H9 (cell line): ENCODE data around the gene SERPINE2. TPM values are rescaled to one million over a fixed set of nuclear protein-coding genes. Genes with fewer than 3 reads are reported as not detected.

ENCODE experiments used
- DNase-seq: peaks from one replicate; pipeline ENCODE4 v3.0.0-alpha.2; 2017
- H2AFZ ChIP-seq: one replicate; pipeline ENCODE4 v1.6.1; 2013; ENCODE audit warnings: mild to moderate bottlenecking, low read length, control low read depth, moderate library complexity
- H2AK5ac ChIP-seq: 2 replicates; pipeline ENCODE4 v1.6.1; 2013; ENCODE audit warnings: low read length, control low read depth, mixed read lengths; ENCODE audit not compliant: insufficient read length
- H2BK120ac ChIP-seq: one replicate; pipeline ENCODE4 v1.6.1; 2013; ENCODE audit warnings: low read depth, mild to moderate bottlenecking, low read length, control low read depth, inconsistent platforms; ENCODE audit not compliant: poor library complexity, severe bottlenecking
- H2BK12ac ChIP-seq: 2 replicates; pipeline ENCODE4 v1.6.1; 2013; ENCODE audit warnings: low read length, control low read depth, mixed read lengths, low read depth; ENCODE audit not compliant: insufficient read length
- H2BK15ac ChIP-seq: 2 replicates; pipeline ENCODE4 v1.6.1; 2013; ENCODE audit warnings: low read depth, low read length, control low read depth
- H2BK20ac ChIP-seq: one replicate; pipeline ENCODE4 v1.6.1; 2013; ENCODE audit warnings: low read depth, mild to moderate bottlenecking, low read length, control low read depth, inconsistent platforms; ENCODE audit not compliant: poor library complexity, severe bottlenecking
- H2BK5ac ChIP-seq: 2 replicates; pipeline ENCODE4 v1.6.1; 2013; ENCODE audit warnings: low read length, control low read depth, mixed read lengths; ENCODE audit not compliant: insufficient read length
- H3K14ac ChIP-seq: 2 replicates; pipeline ENCODE4 v1.6.1; 2013; ENCODE audit warnings: low read length, control low read depth; ENCODE audit not compliant: insufficient read depth
- H3K18ac ChIP-seq: 2 replicates; pipeline ENCODE4 v1.6.1; 2013; ENCODE audit warnings: low read depth, mild to moderate bottlenecking, mixed read lengths, low read length, control low read depth; ENCODE audit not compliant: insufficient read length
- H3K23ac ChIP-seq: 2 replicates; pipeline ENCODE4 v1.6.1; 2013; ENCODE audit warnings: low read length, control low read depth, mixed read lengths, low read depth; ENCODE audit not compliant: insufficient read length
- H3K23me2 ChIP-seq: 2 replicates; pipeline ENCODE4 v1.6.1; 2013; ENCODE audit warnings: low read depth, mild to moderate bottlenecking, mixed read lengths, low read length, control low read depth; ENCODE audit not compliant: insufficient read length, poor library complexity, severe bottlenecking
- H3K27ac ChIP-seq: 2 replicates; pipeline ENCODE4 v1.5.1; 2013; ENCODE audit warnings: low read length, control low read depth, mixed read lengths, low read depth; ENCODE audit not compliant: insufficient read length
- H3K27me3 ChIP-seq: 2 replicates; pipeline ENCODE4 v1.6.1; 2013; ENCODE audit warnings: low read length, control low read depth, inconsistent platforms; ENCODE audit not compliant: insufficient read depth
- H3K4ac ChIP-seq: 2 replicates; pipeline ENCODE4 v1.6.1; 2013; ENCODE audit warnings: low read depth, mild to moderate bottlenecking, control low read depth, inconsistent platforms, low read length, moderate library complexity
- H3K4me1 ChIP-seq: 2 replicates; pipeline ENCODE4 v1.6.1; 2013; ENCODE audit warnings: low read length, control low read depth, inconsistent platforms; ENCODE audit not compliant: insufficient read depth
- H3K4me2 ChIP-seq: 2 replicates; pipeline ENCODE4 v1.6.1; 2013; ENCODE audit warnings: low read length, control low read depth, mixed read lengths; ENCODE audit not compliant: insufficient read length, insufficient read depth
- H3K56ac ChIP-seq: 2 replicates; pipeline ENCODE4 v1.6.1; 2013; ENCODE audit warnings: low read depth, mild to moderate bottlenecking, mixed read lengths, low read length, control low read depth; ENCODE audit not compliant: insufficient read length
- H3K79me1 ChIP-seq: 2 replicates; pipeline ENCODE4 v1.6.1; 2013; ENCODE audit warnings: low read depth, mild to moderate bottlenecking, moderate library complexity, low read length, control low read depth, inconsistent platforms; ENCODE audit not compliant: insufficient read depth, poor library complexity, severe bottlenecking
- H3K79me2 ChIP-seq: 2 replicates; pipeline ENCODE4 v1.6.1; 2013; ENCODE audit warnings: low read length, control low read depth, inconsistent platforms; ENCODE audit not compliant: insufficient read depth
- H3K9ac ChIP-seq: 2 replicates; pipeline ENCODE4 v1.6.1; 2013; ENCODE audit warnings: low read length, control low read depth, mixed read lengths; ENCODE audit not compliant: insufficient read length; ENCODE audit errors: extremely low read depth
- H3K9me3 ChIP-seq: one replicate; pipeline ENCODE4 v1.6.1; 2013; ENCODE audit warnings: low read depth, low read length, inconsistent platforms; ENCODE audit not compliant: control insufficient read depth
- H3T11ph ChIP-seq: one replicate; pipeline ENCODE4 v1.6.1; 2013; ENCODE audit warnings: mild to moderate bottlenecking, low read length, control low read depth, inconsistent platforms
- H4K20me1 ChIP-seq: one replicate; pipeline ENCODE4 v1.6.1; 2013; ENCODE audit not compliant: control insufficient read depth, insufficient read length, insufficient read depth
- H4K5ac ChIP-seq: 2 replicates; pipeline ENCODE4 v1.6.1; 2013; ENCODE audit warnings: low read depth, mild to moderate bottlenecking, mixed read lengths, low read length, control low read depth; ENCODE audit not compliant: insufficient read length
- H4K8ac ChIP-seq: replicated peaks from 2 replicates; pipeline ENCODE4 v1.6.1; 2013; ENCODE audit warnings: low read length, control low read depth, mixed read lengths, low read depth; ENCODE audit not compliant: insufficient read length
- H4K91ac ChIP-seq: 2 replicates; pipeline ENCODE4 v1.6.1; 2013; ENCODE audit warnings: low read depth, mild to moderate bottlenecking, moderate library complexity, mixed read lengths, low read length, control low read depth; ENCODE audit not compliant: insufficient read length
- H3K27ac Mint-ChIP-seq, 3 experiments: 2 replicates in 2 of 3; 3 replicates in 1 of 3; pipeline ENCODE4 v1.8.0; 2020 to 2021; ENCODE audit warnings: mixed read lengths in 3 of 3, mild to moderate bottlenecking in 1 of 3, moderate library complexity in 1 of 3
- H3K27me3 Mint-ChIP-seq: 2 replicates; pipeline ENCODE4 v1.8.0; 2021; ENCODE audit warnings: low read depth, mild to moderate bottlenecking, moderate library complexity, mixed read lengths
- H3K36me3 Mint-ChIP-seq, 3 experiments: 2 replicates in 2 of 3; 3 replicates in 1 of 3; pipeline ENCODE4 v1.8.0; 2020 to 2021; ENCODE audit warnings: low read depth in 3 of 3, mixed read lengths in 3 of 3; ENCODE audit not compliant: insufficient read depth in 1 of 3
- H3K4me1 Mint-ChIP-seq, 2 experiments: 2 replicates each; pipeline ENCODE4 v1.8.0; 2020; ENCODE audit warnings: mixed read lengths in 2 of 2
- H3K4me3 Mint-ChIP-seq, 2 experiments: 2 replicates in 1 of 2; 3 replicates in 1 of 2; pipeline ENCODE4 v1.8.0; 2020 to 2021; ENCODE audit warnings: mild to moderate bottlenecking in 2 of 2, mixed read lengths in 2 of 2, moderate library complexity in 1 of 2
- H3K9me3 Mint-ChIP-seq, 2 experiments: 2 replicates in 1 of 2; 3 replicates in 1 of 2; pipeline ENCODE4 v1.8.0; 2020; ENCODE audit warnings: mild to moderate bottlenecking in 2 of 2, mixed read lengths in 2 of 2, moderate library complexity in 1 of 2
- CTCF ChIP-seq: fragments of 200-600 bp; sonication (generic); conservative IDR thresholded peaks from 3 replicates; pipeline ENCODE4 v1.8.0; 2021; ENCODE audit warnings: antibody characterized with exemption, mild to moderate bottlenecking
- WGBS: extraction: QIAGEN DNeasy Blood & Tissue Kit; methylation state at CpG from one replicate; pipeline ENCODE4 v1.1.7; 2013; ENCODE audit warnings: missing lambda C conversion rate, low lambda C conversion rate, mixed read lengths; ENCODE audit not compliant: insufficient read length; ENCODE audit errors: extremely low coverage; 5-methylcytosine and 5-hydroxymethylcytosine counted together
- total RNA-seq: library from RNA; stranded (reverse); gene quantifications from 2 replicates; pipeline ENCODE4 v1.2.1, GENCODE V29; 2021

Gene SERPINE2
- total RNA-seq, 1 experiment from 2014 or later: 40.0 TPM

DNA sequence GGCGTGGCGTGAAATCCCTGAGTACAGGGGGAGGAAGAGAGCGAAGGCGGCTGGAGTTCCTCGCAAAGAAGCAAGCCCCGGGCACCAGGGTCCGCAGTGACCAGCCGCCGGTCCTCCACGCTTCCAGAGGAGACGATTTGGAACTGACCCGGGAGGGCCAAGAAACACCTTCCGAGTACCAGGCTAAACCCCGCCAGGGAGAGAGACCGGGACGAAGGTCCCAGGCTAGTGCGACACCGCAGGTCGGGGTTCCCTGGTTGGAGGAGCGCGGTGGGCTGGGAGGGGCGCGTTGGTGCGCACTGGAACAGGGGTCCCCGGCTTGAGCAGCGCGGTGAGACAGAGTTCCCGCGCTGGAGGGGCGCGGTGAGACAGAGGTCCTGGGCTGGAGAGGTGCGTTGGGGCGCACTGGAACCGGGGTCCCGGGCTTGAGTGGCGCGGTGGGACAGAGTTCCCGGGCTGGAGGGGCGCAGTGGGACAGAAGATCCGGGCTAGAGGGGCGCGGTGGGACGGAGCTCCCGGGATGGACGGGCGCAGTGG, 94.9 kb downstream of the SERPINE2 start:
- no peak overlapping the region for H3K18ac ChIP-seq
- H2BK15ac ChIP-seq: no peak overlapping the region
- H3K36me3 Mint-ChIP-seq: peaks cover 11 to 16% (median 13%) of the 10 kb centered on the region in 3 experiments
- no peaks in the 10 kb centered on the region; a peak in 1 of 5 replicates for H3K9me3 Mint-ChIP-seq
- no peak overlapping the region for H4K5ac ChIP-seq
- peak overlapping the region; percentile 60 for H3K4me2 ChIP-seq
- H3K4me1 Mint-ChIP-seq: peaks cover 37% of the 10 kb centered on the region in 2 experiments
- peak overlapping the region; percentile 97 to 99 for H3K4me3 Mint-ChIP-seq
- TF ChIP-seq CTCF: no peak
- no peak overlapping the region for H3K56ac ChIP-seq
- H3K9me3 ChIP-seq: no peaks in the 10 kb centered on the region
- H2BK120ac ChIP-seq: no peak overlapping the region
- H3K23ac ChIP-seq: no peak overlapping the region
- H3K27me3 Mint-ChIP-seq: peaks cover 2% of the 10 kb centered on the region
- H2AFZ ChIP-seq: no peak overlapping the region
- no peak overlapping the region for H2BK12ac ChIP-seq
- H3K79me2 ChIP-seq: peaks cover 21% of the 10 kb centered on the region; the same call in 1 of the 2 replicates
- peak overlapping the region; percentile 8; the same call in 1 of the 2 replicates for H3K14ac ChIP-seq
- H3K4ac ChIP-seq: no peak overlapping the region
- no peak overlapping the region for H3K27ac ChIP-seq
- no peak overlapping the region for H4K91ac ChIP-seq
- WGBS: no CpG with 5 or more reads among the region's 46 CpGs
- H3K23me2 ChIP-seq: peaks cover 2% of the 10 kb centered on the region
- peak overlapping the region; percentile 65 for H3K9ac ChIP-seq
- H3T11ph ChIP-seq: no peak overlapping the region
- peaks cover 12% of the 10 kb centered on the region for H3K4me1 ChIP-seq
- H2AK5ac ChIP-seq: no peak overlapping the region
- H2BK20ac ChIP-seq: no peak overlapping the region
- H4K20me1 ChIP-seq: no peaks in the 10 kb centered on the region
- H3K27me3 ChIP-seq: no peaks in the 10 kb centered on the region
- H4K8ac ChIP-seq: no peak overlapping the region
- peak overlapping the region in 2 of 3 experiments; percentile 81 to 98; a peak in 4 of 7 replicates for H3K27ac Mint-ChIP-seq
- peaks cover 7% of the 10 kb centered on the region for H3K79me1 ChIP-seq
- peak; percentile 64 for DNase-seq
- no peak overlapping the region for H2BK5ac ChIP-seq
